Central memory CD8-positive, alpha-beta T cell (primary cell): ENCODE data around the gene YAP1.

Source experiments
- ATAC-seq: fragments of 150-1000 bp; cut with Tn5 transposase; replicated peaks from 2 replicates; pipeline ENCODE4 v1.10.0; 2022; ENCODE audit warnings: mild to moderate bottlenecking, moderate FRiP score, moderate number of reproducible peaks; ENCODE audit not compliant: poor library complexity, severe bottlenecking; ENCODE audit errors: extremely low read depth
- DNase-seq, 2 donors: peaks; one replicate each; pipeline ENCODE4 v3.0.0; 2021; ENCODE audit warnings: low spot score in 2 of 2
- H3K27ac Mint-ChIP-seq: one replicate; pipeline ENCODE4 v1.8.0; 2022; ENCODE audit warnings: low read depth, mild to moderate bottlenecking, moderate library complexity, mixed read lengths
- H3K27me3 Mint-ChIP-seq: one replicate; pipeline ENCODE4 v1.8.0; 2022; ENCODE audit warnings: mixed read lengths
- H3K36me3 Mint-ChIP-seq: one replicate; pipeline ENCODE4 v1.8.0; 2022; ENCODE audit warnings: mild to moderate bottlenecking, moderate library complexity, mixed read lengths; ENCODE audit not compliant: insufficient read depth
- H3K4me1 Mint-ChIP-seq: one replicate; pipeline ENCODE4 v1.8.0; 2022; ENCODE audit warnings: mixed read lengths
- H3K4me3 Mint-ChIP-seq: one replicate; pipeline ENCODE4 v1.8.0; 2022; ENCODE audit warnings: mild to moderate bottlenecking, moderate library complexity, mixed read lengths
- H3K9me3 Mint-ChIP-seq: one replicate; pipeline ENCODE4 v1.8.0; 2022; ENCODE audit warnings: mixed read lengths

Gene YAP1

GRCh38 chr11:102179371-102179770 is 69.1 kb downstream of the YAP1 start:
- H3K4me1 Mint-ChIP-seq, result no peaks in the 10 kb centered on the region
- H3K9me3 Mint-ChIP-seq, result no peaks in the 10 kb centered on the region
- ATAC-seq (no peak), DNase-seq (no peak)
- H3K4me3 Mint-ChIP-seq, result no peak overlapping the region
- no peak overlapping the region for H3K27ac Mint-ChIP-seq
- no peaks in the 10 kb centered on the region for H3K27me3 Mint-ChIP-seq
- H3K36me3 Mint-ChIP-seq, result no peaks in the 10 kb centered on the region

- DNase-seq, result no peak
- no peak overlapping the region for H3K27ac Mint-ChIP-seq
- H3K36me3 Mint-ChIP-seq, result peaks cover 1% of the 10 kb centered on the region
- H3K9me3 Mint-ChIP-seq, result no peaks in the 10 kb centered on the region
- H3K27me3 Mint-ChIP-seq, result peaks cover 17% of the 10 kb centered on the region
- no peak for ATAC-seq
- H3K4me1 Mint-ChIP-seq, result no peaks in the 10 kb centered on the region
- no peak overlapping the region for H3K4me3 Mint-ChIP-seq
Observed at GRCh38 chr11:102184269-102184987, 74.2 kb downstream of the YAP1 start.

- Mint-ChIP-seq H3K4me3 (no peak overlapping the region), H3K27me3 (peaks cover 17% of the 10 kb centered on the region), H3K36me3 (peaks cover 1% of the 10 kb centered on the region), H3K4me1 (no peaks in the 10 kb centered on the region), H3K9me3 (no peaks in the 10 kb centered on the region), H3K27ac (no peak overlapping the region)
- no peak for DNase-seq
- no peak for ATAC-seq
Observed at GRCh38 chr11:102186551-102187191, 76.4 kb downstream of the YAP1 start.

- H3K9me3 Mint-ChIP-seq, result no peaks in the 10 kb centered on the region
- H3K4me3 Mint-ChIP-seq, result no peak overlapping the region
- ATAC-seq, result no peak
- H3K36me3 Mint-ChIP-seq, result peaks cover 1% of the 10 kb centered on the region
- no peak overlapping the region for H3K27ac Mint-ChIP-seq
- H3K27me3 Mint-ChIP-seq, result peaks cover 17% of the 10 kb centered on the region
- no peak for DNase-seq
- H3K4me1 Mint-ChIP-seq, result no peaks in the 10 kb centered on the region
Observed at GRCh38 chr11:102187416-102188151, 77.3 kb downstream of the YAP1 start.

GRCh38 chr11:102188488-102188887 is 78.2 kb downstream of the YAP1 start:
- no peak for DNase-seq
- Mint-ChIP-seq H3K36me3 (peaks cover 1% of the 10 kb centered on the region), H3K4me1 (no peaks in the 10 kb centered on the region), H3K27me3 (peaks cover 17% of the 10 kb centered on the region), H3K4me3 (no peak overlapping the region), H3K9me3 (no peaks in the 10 kb centered on the region), H3K27ac (no peak overlapping the region)
- no peak for ATAC-seq

GRCh38 chr11:102191832-102192231 is 81.6 kb downstream of the YAP1 start:
- no peaks in the 10 kb centered on the region for H3K9me3 Mint-ChIP-seq
- no peaks in the 10 kb centered on the region for H3K36me3 Mint-ChIP-seq
- no peak overlapping the region for H3K4me3 Mint-ChIP-seq
- no peak overlapping the region for H3K27ac Mint-ChIP-seq
- no peaks in the 10 kb centered on the region for H3K4me1 Mint-ChIP-seq
- no peak for DNase-seq
- no peak for ATAC-seq
- peaks cover 20% of the 10 kb centered on the region for H3K27me3 Mint-ChIP-seq

GRCh38 chr11:102192349-102193066 is 82.3 kb downstream of the YAP1 start:
- ATAC-seq, result no peak
- H3K4me3 Mint-ChIP-seq, result no peak overlapping the region
- DNase-seq, result no peak
- peaks cover 18% of the 10 kb centered on the region for H3K27me3 Mint-ChIP-seq
- H3K4me1 Mint-ChIP-seq, result no peaks in the 10 kb centered on the region
- no peaks in the 10 kb centered on the region for H3K36me3 Mint-ChIP-seq
- H3K9me3 Mint-ChIP-seq, result no peaks in the 10 kb centered on the region
- H3K27ac Mint-ChIP-seq, result no peak overlapping the region

- Mint-ChIP-seq H3K36me3 (no peaks in the 10 kb centered on the region), H3K9me3 (no peaks in the 10 kb centered on the region), H3K27ac (no peak overlapping the region), H3K4me1 (no peaks in the 10 kb centered on the region), H3K27me3 (peaks cover 15% of the 10 kb centered on the region), H3K4me3 (no peak overlapping the region)
- DNase-seq, result no peak
- ATAC-seq, result no peak
Observed at GRCh38 chr11:102194257-102194656, 84.0 kb downstream of the YAP1 start.

- no peaks in the 10 kb centered on the region for H3K36me3 Mint-ChIP-seq
- no peak overlapping the region for H3K4me3 Mint-ChIP-seq
- ATAC-seq (no peak), DNase-seq (no peak)
- no peak overlapping the region for H3K27ac Mint-ChIP-seq
- no peaks in the 10 kb centered on the region for H3K4me1 Mint-ChIP-seq
- peaks cover 15% of the 10 kb centered on the region for H3K27me3 Mint-ChIP-seq
- no peaks in the 10 kb centered on the region for H3K9me3 Mint-ChIP-seq
Observed at GRCh38 chr11:102194990-102195389, 84.7 kb downstream of the YAP1 start.

GRCh38 chr11:102196351-102196750 is 86.1 kb downstream of the YAP1 start:
- Mint-ChIP-seq H3K27ac (no peak overlapping the region), H3K27me3 (peaks cover 24% of the 10 kb centered on the region), H3K4me3 (no peak overlapping the region), H3K9me3 (no peaks in the 10 kb centered on the region), H3K36me3 (no peaks in the 10 kb centered on the region), H3K4me1 (no peaks in the 10 kb centered on the region)
- DNase-seq (no peak), ATAC-seq (no peak)

GRCh38 chr11:102196816-102197215 is 86.6 kb downstream of the YAP1 start:
- H3K27me3 Mint-ChIP-seq, result peaks cover 26% of the 10 kb centered on the region
- no peak overlapping the region for H3K27ac Mint-ChIP-seq
- DNase-seq (no peak), ATAC-seq (no peak)
- no peaks in the 10 kb centered on the region for H3K36me3 Mint-ChIP-seq
- no peaks in the 10 kb centered on the region for H3K9me3 Mint-ChIP-seq
- no peak overlapping the region for H3K4me3 Mint-ChIP-seq
- no peaks in the 10 kb centered on the region for H3K4me1 Mint-ChIP-seq

- Mint-ChIP-seq H3K27me3 (peaks cover 29% of the 10 kb centered on the region), H3K4me3 (no peak overlapping the region)
- DNase-seq, result no peak
Observed at GRCh38 chr11:102197670-102198139, 87.5 kb downstream of the YAP1 start.

More at GRCh38 chr11:102197670-102198139, 87.5 kb downstream of the YAP1 start:
- no peaks in the 10 kb centered on the region for H3K4me1 Mint-ChIP-seq
- H3K36me3 Mint-ChIP-seq, result no peaks in the 10 kb centered on the region
- no peak for ATAC-seq
- no peak overlapping the region for H3K27ac Mint-ChIP-seq
- no peaks in the 10 kb centered on the region for H3K9me3 Mint-ChIP-seq
